Stimulated activated CD8-positive, alpha-beta memory T cell treated with anti-CD3 and anti-CD28 coated beads, Interleukin-7, amount 100 ng/mL, for 48 hours (primary cell): ENCODE data around the gene KCTD2.
A peak's percentile ranks its signal among the peaks of the same experiment; 100 is the strongest.
"Not testable (repeated sequence)": the region's sequence is repeated elsewhere in the genome, so short reads cannot be mapped to it uniquely, and the experiment has no call there.

Source experiments
- DNase-seq, 2 donors: peaks; one replicate each; pipeline ENCODE4 v3.0.0-alpha.2; 2020; ENCODE audit warnings: low read depth in 1 of 2; ENCODE audit errors: extremely low read depth in 1 of 2

The KCTD2 gene

DNA sequence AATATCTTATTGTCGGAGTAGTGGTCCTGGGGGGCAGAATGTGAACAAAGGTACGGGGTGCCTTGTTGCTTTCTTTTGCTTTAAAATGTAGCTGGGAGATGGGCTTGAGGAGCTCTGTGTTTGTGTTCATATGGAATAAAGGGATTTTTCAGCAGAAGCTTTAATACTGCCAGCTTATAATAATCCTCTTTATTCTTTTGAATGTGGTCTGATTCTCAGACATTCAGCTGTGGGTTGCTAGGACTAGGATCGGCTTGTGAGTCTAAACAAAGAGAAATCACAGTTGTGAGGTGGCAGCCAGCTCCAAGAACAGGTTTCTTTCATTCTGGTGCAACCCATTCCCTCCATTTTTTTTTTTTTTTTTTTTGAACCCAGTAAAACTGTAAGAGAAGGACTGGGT is 27.3 kb upstream of the KCTD2 start:
- no peak for DNase-seq

GRCh38 chr17:75020331-75021110 is 26.5 kb upstream of the KCTD2 start:
- DNase-seq = no peak

- no peak for DNase-seq
Measured at GRCh38 chr17:75024686-75025397, 22.2 kb upstream of the KCTD2 start.

GRCh38 chr17:75025398-75025734 is 21.7 kb upstream of the KCTD2 start:
- not testable (repeated sequence) for DNase-seq

DNA sequence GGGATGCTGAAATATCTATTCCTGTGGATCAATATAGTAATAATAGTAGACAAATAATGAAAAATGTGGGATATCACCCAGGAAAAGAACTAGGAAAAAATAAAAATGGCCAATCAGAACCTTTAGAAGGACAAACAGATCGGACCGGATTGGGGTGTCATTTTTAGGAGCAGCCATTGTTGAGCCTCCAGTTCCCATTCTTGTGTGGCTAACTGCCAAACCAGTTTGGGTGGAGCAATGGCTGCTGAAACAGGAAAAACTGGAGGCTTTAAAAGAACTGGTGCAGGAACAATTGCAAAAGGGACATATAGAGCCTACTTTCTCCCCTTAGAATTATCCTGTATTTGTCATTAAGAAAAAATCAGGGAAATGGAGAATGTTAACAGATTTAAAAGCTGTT is 20.4 kb upstream of the KCTD2 start:
- not testable (repeated sequence) for DNase-seq

GRCh38 chr17:75030161-75030560 is 16.9 kb upstream of the KCTD2 start:
- no peak for DNase-seq

GRCh38 chr17:75031972-75032719 is 14.9 kb upstream of the KCTD2 start:
- DNase-seq = peak in 1 of 2 donors; percentile 57

- DNase-seq = no peak
Measured at GRCh38 chr17:75032720-75033280, 14.2 kb upstream of the KCTD2 start.

DNA sequence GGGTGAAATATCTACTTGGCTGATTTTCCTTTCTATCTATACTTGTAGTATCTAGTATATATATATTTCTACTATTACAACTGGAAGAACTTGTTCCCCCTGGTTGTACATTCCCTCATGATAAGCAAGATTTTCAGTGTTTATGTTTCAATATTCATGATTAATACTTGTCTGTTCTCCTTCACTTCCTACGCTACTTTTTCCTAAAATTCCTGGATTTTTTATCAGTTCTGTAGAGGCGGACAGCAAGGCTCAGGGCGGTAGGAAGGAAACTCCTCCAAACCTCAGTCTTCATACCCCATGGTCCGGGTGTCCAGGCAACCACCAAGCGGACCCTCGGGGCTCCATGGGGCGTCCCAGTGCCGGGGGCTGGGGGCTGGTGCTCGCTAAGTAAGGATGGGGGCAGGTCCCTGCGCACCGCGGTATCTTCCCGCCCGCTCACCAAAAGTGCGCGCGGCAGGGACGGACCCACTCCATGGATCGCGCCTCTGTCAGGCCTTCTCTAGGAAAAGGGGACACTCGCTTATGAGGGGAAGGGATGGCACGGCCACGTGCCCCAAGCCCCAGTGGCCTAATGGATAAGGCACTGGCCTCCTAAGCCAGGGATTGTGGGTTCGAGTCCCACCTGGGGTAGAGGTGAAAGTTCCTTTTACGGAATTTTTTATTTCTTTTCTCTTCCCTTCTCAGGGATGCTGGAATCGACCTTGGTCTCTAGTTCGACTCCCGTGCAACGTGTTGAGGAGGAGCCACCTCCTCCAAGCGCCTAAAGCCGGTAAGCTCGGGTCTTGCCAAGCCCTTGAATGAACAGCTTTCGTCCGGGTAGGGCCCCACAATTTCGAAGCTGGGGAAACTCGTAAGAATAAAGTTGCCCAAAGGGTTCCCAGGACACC is 13.4 kb upstream of the KCTD2 start:
- DNase-seq = peak; percentile 87 to 90

- peak; percentile 83 to 91 for DNase-seq
Measured at GRCh38 chr17:75034236-75034908, 12.7 kb upstream of the KCTD2 start.

DNA sequence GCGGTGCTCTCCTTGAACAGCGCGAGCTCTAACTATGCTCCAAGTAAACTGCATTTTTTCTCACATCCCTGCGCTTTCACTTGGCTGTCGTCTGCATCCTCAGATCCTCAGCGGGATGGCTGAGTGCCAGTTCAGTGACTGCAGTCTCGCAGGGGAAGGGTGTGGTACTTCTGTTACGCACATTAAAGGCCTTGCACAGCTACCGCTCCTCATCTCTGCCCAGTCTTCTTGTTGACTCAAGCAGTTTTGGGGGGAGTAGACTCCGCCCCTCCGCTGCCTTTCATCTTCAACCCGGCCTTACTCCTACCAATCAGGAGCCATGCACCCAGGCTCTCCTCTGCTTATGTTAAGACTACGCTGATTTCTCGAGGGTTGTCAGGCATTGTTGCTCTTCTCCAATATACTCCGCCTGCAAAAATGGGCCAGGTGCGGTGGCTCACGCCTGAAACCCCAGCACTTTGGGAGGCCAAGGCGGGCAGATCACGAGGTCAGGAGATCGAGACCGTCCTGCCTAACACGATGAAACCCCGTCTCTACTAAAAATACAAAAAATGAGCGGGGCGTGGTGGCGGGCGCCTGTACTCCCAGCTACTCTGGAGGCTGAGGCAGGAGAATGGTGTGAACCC is 10.3 kb upstream of the KCTD2 start:
- DNase-seq = peak in 1 of 2 donors; percentile 78

DNA sequence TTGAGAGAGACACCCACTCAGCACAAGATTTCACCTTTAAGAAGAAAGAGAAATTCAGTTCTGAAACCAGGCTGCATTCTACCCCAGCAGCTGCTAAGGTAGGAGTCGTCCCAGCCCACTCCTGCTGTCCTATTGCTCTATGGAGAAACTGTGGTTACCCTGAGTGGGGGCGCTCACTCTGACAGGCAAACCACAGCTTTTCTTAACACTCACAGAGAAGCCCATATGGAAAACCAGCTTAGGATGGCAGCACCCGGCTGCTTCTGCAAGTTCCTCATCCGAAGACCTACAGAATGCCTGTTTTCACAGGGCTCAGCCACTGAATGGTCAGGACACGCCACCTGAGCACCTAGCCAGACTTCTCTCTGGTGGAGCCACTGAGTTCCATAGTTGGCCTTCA is 7.8 kb upstream of the KCTD2 start:
- no peak for DNase-seq

- DNase-seq = no peak
Measured at GRCh38 chr17:75041656-75042280, 5.3 kb upstream of the KCTD2 start.

DNA sequence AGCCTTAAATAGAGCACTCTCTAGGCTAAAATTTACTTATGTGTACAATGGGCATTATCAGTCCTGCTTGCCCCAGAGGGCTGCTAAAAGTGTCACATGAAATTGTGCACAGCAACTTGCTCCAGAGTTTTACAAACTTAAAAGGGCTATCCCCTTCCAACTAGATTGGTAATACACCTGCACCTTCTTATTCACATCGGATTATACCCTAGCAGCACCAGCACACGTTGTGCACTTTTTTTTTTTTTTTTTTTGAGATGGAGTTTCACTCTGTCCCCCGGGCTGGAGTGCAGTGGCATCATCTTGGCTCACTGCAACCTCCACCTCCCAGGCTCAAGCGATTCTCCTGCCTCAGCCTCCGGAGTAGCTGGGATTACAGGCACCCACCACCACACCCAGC is 3.2 kb upstream of the KCTD2 start:
- not testable (repeated sequence) for DNase-seq

DNA sequence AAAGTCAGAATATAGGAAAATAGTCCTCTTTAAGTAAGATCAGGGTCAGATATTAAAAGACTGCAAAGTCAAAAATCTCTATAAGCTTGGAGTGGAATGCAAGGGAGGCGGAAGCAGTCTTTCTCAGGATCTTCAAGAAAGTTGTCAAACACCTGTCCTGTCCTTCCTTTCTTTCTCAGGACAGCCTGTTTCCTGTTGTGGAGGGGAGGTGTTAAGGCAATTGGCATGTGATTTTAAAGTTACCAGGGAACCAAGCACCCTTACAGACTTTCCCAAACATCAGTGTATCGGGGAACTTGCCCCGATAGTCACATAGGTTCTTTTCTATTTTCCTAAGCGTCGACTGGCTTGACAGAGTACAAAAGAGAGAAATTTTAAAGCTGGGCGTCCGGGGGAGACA is 2.3 kb upstream of the KCTD2 start:
- DNase-seq = no peak

- DNase-seq = not testable (repeated sequence)
Measured at GRCh38 chr17:75045946-75046406, 1.0 kb upstream of the KCTD2 start.

DNA sequence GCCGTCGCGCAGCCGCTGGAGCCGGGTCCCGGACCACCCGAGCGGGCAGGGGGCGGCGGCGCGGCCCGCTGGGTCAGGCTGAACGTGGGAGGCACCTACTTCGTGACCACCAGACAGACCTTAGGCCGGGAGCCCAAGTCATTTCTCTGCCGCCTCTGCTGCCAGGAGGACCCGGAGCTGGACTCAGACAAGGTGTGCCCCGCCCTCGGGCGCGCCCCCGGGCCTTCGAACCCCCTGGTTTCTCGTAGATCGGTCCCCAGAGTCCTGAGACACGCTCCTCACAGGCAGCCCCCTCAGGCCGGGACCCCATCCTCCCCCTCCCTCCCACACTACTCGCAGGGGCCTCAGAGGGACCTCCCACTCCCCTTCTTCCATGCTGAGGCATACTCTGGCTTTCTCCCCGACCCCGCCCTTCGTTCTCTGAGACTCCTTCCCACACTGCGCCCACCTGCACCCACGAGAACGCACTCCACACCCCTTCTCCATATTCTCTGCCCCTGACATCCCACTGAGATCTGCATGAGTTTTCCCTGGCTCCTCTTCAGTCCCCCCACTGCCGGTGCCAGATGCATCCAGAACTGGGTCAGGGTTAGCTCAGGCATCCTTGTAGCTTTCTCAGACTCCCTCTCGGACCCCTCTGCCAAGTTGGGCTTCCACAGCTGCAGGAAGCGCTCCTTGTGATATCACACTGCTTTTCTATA is 523 bp downstream of the KCTD2 start:
- no peak for DNase-seq

GRCh38 chr17:75048249-75048878 is 1.3 kb downstream of the KCTD2 start:
- DNase-seq = no peak
